MM.1S (cell line): Measurements from ENCODE around the gene NHLH2.

Experiments
- DNase-seq: peaks from one replicate; pipeline ENCODE4 v3.0.0-alpha.2; 2015
- H2AFZ ChIP-seq: fragments of 300-600 bp; sonication (generic); 2 replicates; pipeline ENCODE4 v1.6.0; 2016; ENCODE audit warnings: antibody characterized with exemption, low read length
- H3F3A ChIP-seq: fragments of 300-600 bp; sonication (generic); 2 replicates; pipeline ENCODE4 v1.6.1; 2016; ENCODE audit warnings: mild to moderate bottlenecking, antibody characterized with exemption, low read length, moderate library complexity, mixed read lengths; ENCODE audit not compliant: insufficient read depth
- H3K27ac ChIP-seq: fragments of 300-600 bp; sonication (generic); 2 replicates; pipeline ENCODE4 v1.5.1; 2016; ENCODE audit warnings: mild to moderate bottlenecking, low read length
- H3K27me3 ChIP-seq: fragments of 300-600 bp; sonication (generic); replicated peaks from 2 replicates; pipeline ENCODE4 v1.6.0; 2016; ENCODE audit warnings: low read length; ENCODE audit not compliant: insufficient read depth
- H3K36me3 ChIP-seq: fragments of 300-600 bp; sonication (generic); replicated peaks from 2 replicates; pipeline ENCODE4 v1.6.1; 2016; ENCODE audit warnings: mild to moderate bottlenecking, low read length, mixed read lengths; ENCODE audit not compliant: insufficient read depth
- H3K4me1 ChIP-seq: fragments of 300-600 bp; sonication (generic); 2 replicates; pipeline ENCODE4 v1.6.1; 2016; ENCODE audit warnings: low read length, mixed read lengths
- H3K4me2 ChIP-seq: fragments of 300-600 bp; sonication (generic); 2 replicates; pipeline ENCODE4 v1.6.0; 2016; ENCODE audit warnings: low read depth, low read length
- H3K4me3 ChIP-seq: fragments of 300-600 bp; sonication (generic); 2 replicates; pipeline ENCODE4 v1.5.1; 2016; ENCODE audit warnings: low read length, mixed read lengths
- H3K79me2 ChIP-seq: fragments of 300-600 bp; sonication (generic); 2 replicates; pipeline ENCODE4 v1.6.1; 2016; ENCODE audit warnings: mixed run types, low read length, mixed read lengths
- H3K9ac ChIP-seq: fragments of 300-600 bp; sonication (generic); 2 replicates; pipeline ENCODE4 v1.6.1; 2016; ENCODE audit warnings: low read length, mixed read lengths
- H3K9me2 ChIP-seq: fragments of 300-600 bp; sonication (generic); replicated peaks from 2 replicates; pipeline ENCODE4 v1.6.1; 2016; ENCODE audit warnings: mild to moderate bottlenecking, low read length, mixed read lengths; ENCODE audit not compliant: insufficient read depth
- H3K9me3 ChIP-seq: fragments of 300-600 bp; sonication (generic); replicated peaks from 2 replicates; pipeline ENCODE4 v1.6.1; 2016; ENCODE audit warnings: mild to moderate bottlenecking, low read length, mixed read lengths; ENCODE audit not compliant: insufficient read depth
- H4K20me1 ChIP-seq: fragments of 300-600 bp; sonication (generic); 2 replicates; pipeline ENCODE4 v1.6.1; 2016; ENCODE audit warnings: mild to moderate bottlenecking, low read length, moderate library complexity, mixed read lengths; ENCODE audit not compliant: insufficient read depth
- CTCF ChIP-seq: fragments of 300-600 bp; sonication (generic); IDR thresholded peaks from 2 replicates; pipeline ENCODE4 v1.5.1; 2016; ENCODE audit warnings: antibody characterized with exemption, low read length, mixed read lengths
- EZH2 ChIP-seq: fragments of 300-600 bp; sonication (generic); optimal IDR thresholded peaks from 2 replicates; pipeline ENCODE3; 2017; ENCODE audit warnings: low read depth, mild to moderate bottlenecking, antibody characterized with exemption, low read length, mixed read lengths
- EZH2phosphoT487 ChIP-seq: fragments of 300-600 bp; sonication (generic); IDR thresholded peaks from 2 replicates; pipeline ENCODE4 v1.6.1; 2018; ENCODE audit warnings: antibody characterized with exemption, low read length

The NHLH2 gene

GRCh38 chr1:115826628-115827027 lies 14.3 kb downstream of the NHLH2 start:
- Histone ChIP-seq H3K27me3 (no peaks in the 10 kb centered on the region), H3F3A (no peaks in the 10 kb centered on the region), H3K36me3 (no peaks in the 10 kb centered on the region), H3K4me1 (no peaks in the 10 kb centered on the region), H2AFZ (no peak overlapping the region), H4K20me1 (no peaks in the 10 kb centered on the region), H3K4me3 (no peak overlapping the region), H3K79me2 (no peaks in the 10 kb centered on the region), H3K9me3 (no peaks in the 10 kb centered on the region), H3K4me2 (no peak overlapping the region), H3K27ac (no peak overlapping the region), H3K9ac (no peak overlapping the region), H3K9me2 (no peaks in the 10 kb centered on the region)
- TF ChIP-seq CTCF (no peak), EZH2phosphoT487 (no peak), EZH2 (no peak)
- DNase-seq, result no peak

- DNase-seq, result no peak
- Histone ChIP-seq H3K36me3 (no peaks in the 10 kb centered on the region), H3K9ac (no peak overlapping the region), H3K79me2 (no peaks in the 10 kb centered on the region), H2AFZ (no peak overlapping the region), H3K9me2 (no peaks in the 10 kb centered on the region), H3K27ac (no peak overlapping the region), H3K4me3 (no peak overlapping the region), H3K9me3 (no peaks in the 10 kb centered on the region), H3K4me1 (no peaks in the 10 kb centered on the region), H3K27me3 (no peaks in the 10 kb centered on the region), H4K20me1 (no peaks in the 10 kb centered on the region), H3F3A (no peaks in the 10 kb centered on the region), H3K4me2 (no peak overlapping the region)
- TF ChIP-seq EZH2phosphoT487, result no peak
- no peak for TF ChIP-seq CTCF
- TF ChIP-seq EZH2, result no peak
Measured at GRCh38 chr1:115822117-115822516, 18.8 kb downstream of the NHLH2 start.

- Histone ChIP-seq H3K36me3 (no peaks in the 10 kb centered on the region), H3K9me3 (no peaks in the 10 kb centered on the region), H3K4me2 (no peak overlapping the region), H4K20me1 (no peaks in the 10 kb centered on the region), H3K4me1 (no peaks in the 10 kb centered on the region), H3K9ac (no peak overlapping the region), H3K4me3 (no peak overlapping the region), H3K9me2 (no peaks in the 10 kb centered on the region), H3K27me3 (no peaks in the 10 kb centered on the region), H3K79me2 (no peaks in the 10 kb centered on the region), H3K27ac (no peak overlapping the region), H3F3A (no peaks in the 10 kb centered on the region), H2AFZ (no peak overlapping the region)
- no peak for DNase-seq
- TF ChIP-seq EZH2 (no peak), CTCF (no peak), EZH2phosphoT487 (no peak)
Measured at GRCh38 chr1:115815694-115816093, 25.2 kb downstream of the NHLH2 start.
